GM23338 (cell line): ENCODE results near the gene ZNF225. TPM values are rescaled to one million over a fixed set of nuclear protein-coding genes. Genes with fewer than 3 reads are reported as not detected.
"Not testable (repeated sequence)": the region's sequence is repeated elsewhere in the genome, so short reads cannot be mapped to it uniquely, and the experiment has no call there.

Experiments used
- ATAC-seq: fragments of 200-7000 bp; cut with Tn5 transposase; 3 replicates; pipeline ENCODE4 v1.9.1; 2020
- DNase-seq: peaks from one replicate; pipeline ENCODE4 v3.0.0-alpha.2; 2015; ENCODE audit warnings: low spot score
- H2AFZ ChIP-seq: fragments of 200-600 bp; sonication (generic); 2 replicates; pipeline ENCODE4 v1.8.0; 2016; ENCODE audit warnings: antibody characterized with exemption, mild to moderate bottlenecking, moderate library complexity
- H3F3A ChIP-seq: fragments of 200-600 bp; sonication (generic); replicated peaks from 2 replicates; pipeline ENCODE4 v1.8.0; 2017; ENCODE audit warnings: antibody characterized with exemption, mixed run types, low read depth
- H3K27ac ChIP-seq: fragments of 200-600 bp; sonication (generic); 2 replicates; pipeline ENCODE4 v1.6.1; 2016; ENCODE audit warnings: low read depth
- H3K27me3 ChIP-seq: fragments of 200-600 bp; sonication (generic); 2 replicates; pipeline ENCODE4 v1.8.0; 2016; ENCODE audit warnings: mild to moderate bottlenecking, mixed run types, moderate library complexity; ENCODE audit not compliant: insufficient read depth
- H3K36me3 ChIP-seq: fragments of 200-600 bp; sonication (generic); 2 replicates; pipeline ENCODE4 v1.8.0; 2016; ENCODE audit warnings: mild to moderate bottlenecking; ENCODE audit not compliant: insufficient read depth
- H3K4me1 ChIP-seq: fragments of 200-600 bp; sonication (generic); 2 replicates; pipeline ENCODE4 v1.8.0; 2016; ENCODE audit warnings: mild to moderate bottlenecking, moderate library complexity; ENCODE audit not compliant: insufficient read depth
- H3K4me2 ChIP-seq: fragments of 200-600 bp; sonication (generic); 2 replicates; pipeline ENCODE4 v1.7.1; 2017; ENCODE audit warnings: mixed run types
- H3K4me3 ChIP-seq: fragments of 200-600 bp; sonication (generic); 2 replicates; pipeline ENCODE4 v1.6.1; 2016; ENCODE audit warnings: mixed run types
- H3K79me2 ChIP-seq: fragments of 200-600 bp; sonication (generic); replicated peaks from 2 replicates; pipeline ENCODE4 v1.8.0; 2017; ENCODE audit warnings: mild to moderate bottlenecking; ENCODE audit not compliant: insufficient read depth
- H3K9me2 ChIP-seq: fragments of 200-600 bp; sonication (generic); 2 replicates; pipeline ENCODE4 v1.8.0; 2017; ENCODE audit not compliant: insufficient read depth
- H4K20me1 ChIP-seq: fragments of 200-600 bp; sonication (generic); replicated peaks from 2 replicates; pipeline ENCODE4 v1.8.0; 2017; ENCODE audit warnings: mild to moderate bottlenecking; ENCODE audit not compliant: insufficient read depth
- H3K27ac Mint-ChIP-seq: 2 replicates; pipeline ENCODE4 v1.8.0; 2020; ENCODE audit warnings: inconsistent platforms, mild to moderate bottlenecking, moderate library complexity, mixed read lengths
- H3K27me3 Mint-ChIP-seq: 3 replicates; pipeline ENCODE4 v1.8.0; 2022; ENCODE audit warnings: low read depth, mild to moderate bottlenecking, moderate library complexity, mixed read lengths, inconsistent platforms; ENCODE audit not compliant: insufficient read depth, poor library complexity
- H3K36me3 Mint-ChIP-seq: 3 replicates; pipeline ENCODE4 v1.8.0; 2021; ENCODE audit warnings: low read depth, mild to moderate bottlenecking, inconsistent platforms, moderate library complexity, mixed read lengths
- H3K4me1 Mint-ChIP-seq: 3 replicates; pipeline ENCODE4 v1.8.0; 2020; ENCODE audit warnings: mild to moderate bottlenecking, inconsistent platforms, mixed read lengths
- H3K4me3 Mint-ChIP-seq: 3 replicates; pipeline ENCODE4 v1.8.0; 2021; ENCODE audit warnings: moderate library complexity, mild to moderate bottlenecking, inconsistent platforms, mixed read lengths
- H3K9me3 Mint-ChIP-seq: 3 replicates; pipeline ENCODE4 v1.8.0; 2020; ENCODE audit warnings: moderate library complexity, mild to moderate bottlenecking, inconsistent platforms, mixed read lengths
- CREB1 ChIP-seq: fragments of 250-450 bp; sonication (Bioruptor Pico); IDR thresholded peaks from 2 replicates; pipeline ENCODE4 v1.5.0; 2020; ENCODE audit warnings: low read depth, mild to moderate bottlenecking, moderate library complexity
- ETS1 ChIP-seq: IDR thresholded peaks from 2 replicates; pipeline ENCODE4 v1.6.1; 2016; ENCODE audit warnings: antibody characterized with exemption
- JUNB ChIP-seq: IDR thresholded peaks from one replicate; pipeline ENCODE4 v1.6.1; 2016; ENCODE audit warnings: antibody characterized with exemption; ENCODE audit not compliant: unreplicated experiment
- POLR2AphosphoS5 ChIP-seq: IDR thresholded peaks from 2 replicates; pipeline ENCODE4 v1.6.1; 2016; ENCODE audit warnings: antibody characterized with exemption, low read depth
- STAT1 ChIP-seq: IDR thresholded peaks from one replicate; pipeline ENCODE4 v1.6.1; 2016; ENCODE audit warnings: antibody characterized with exemption; ENCODE audit not compliant: unreplicated experiment
- ZNF462 ChIP-seq: fragments of 250-450 bp; sonication (Bioruptor Pico); IDR thresholded peaks from 2 replicates; pipeline ENCODE4 v1.5.0; 2020; ENCODE audit warnings: mild to moderate bottlenecking, moderate library complexity
- polyA plus RNA-seq: library from polyadenylated mRNA; unstranded; fragments of >200 nt; fragmentation: Nextera tagmentation; extraction: Ambion mirVana; gene quantifications from 2 replicates; pipeline ENCODE4 v1.2.1, GENCODE V29; 2016
- total RNA-seq: library from RNA; depleted of rRNA; stranded (reverse); fragments of >200 nt; shearing (Covaris generic); gene quantifications from 2 replicates; pipeline ENCODE4 v1.2.3, GENCODE V29; 2014

Gene ZNF225
- total and polyA plus RNA-seq, 2 experiments from 2014 or later: 1.8 to 4.8 TPM

GRCh38 chr19:44164327-44164672 lies 51.1 kb downstream of the ZNF225 start (continued):
- TF ChIP-seq ZNF462 (CRISPR knock-in tag) (no peak), JUNB (no peak), ETS1 (no peak)

GRCh38 chr19:44164673-44165512 lies 51.7 kb downstream of the ZNF225 start, which contains the start of gene ZNF226:
Gene ZNF226 (plus strand): TSS chr19:44165100. CDS start chr19:44170081, 4,981 bp downstream.
- Histone ChIP-seq H3K36me3 (0 out of 2 replicates have a peak, but pooled peaks cover 15% of the 10 kb centered on the region), H3K9me2 (no peaks in the 10 kb centered on the region), H3K79me2 (peaks cover 41% of the 10 kb centered on the region), H3K27me3 (no peaks in the 10 kb centered on the region), H4K20me1 (no peaks in the 10 kb centered on the region), H3K27ac (peak within 1 kb of the TSS; percentile 67), H2AFZ (peak within 1 kb of the TSS; percentile 28), H3F3A (no peaks in the 10 kb centered on the region), H3K4me2 (peak within 1 kb of the TSS; percentile 85), H3K4me3 (peak within 1 kb of the TSS; percentile 62), H3K4me1 (peaks cover 10% of the 10 kb centered on the region)
- DNase-seq (peak; percentile 99), ATAC-seq (peak; percentile 99)
- Mint-ChIP-seq H3K4me1 (peaks cover 7% of the 10 kb centered on the region; the same call in 2 of the 3 replicates), H3K27me3 (peaks cover 3% of the 10 kb centered on the region), H3K27ac (peak within 1 kb of the TSS; percentile 98), H3K9me3 (no peaks in the 10 kb centered on the region; the same call in 2 of the 3 replicates), H3K36me3 (peaks cover 30% of the 10 kb centered on the region), H3K4me3 (peak within 1 kb of the TSS; percentile 99)
- peak; percentile 63 for TF ChIP-seq CREB1
- TF ChIP-seq STAT1: no peak
- peak; percentile 99 for TF ChIP-seq ETS1
- peak; percentile 77 for TF ChIP-seq POLR2AphosphoS5

GRCh38 chr19:44170660-44171059 lies 57.5 kb downstream of the ZNF225 start:
- H3F3A ChIP-seq, ATAC-seq, H3K4me1 ChIP-seq, H3K9me2 ChIP-seq, H3K4me1 Mint-ChIP-seq, H3K27me3 Mint-ChIP-seq, H3K27ac Mint-ChIP-seq, H3K27me3 ChIP-seq, H3K4me2 ChIP-seq, H3K4me3 Mint-ChIP-seq, H4K20me1 ChIP-seq, H2AFZ ChIP-seq, H3K4me3 ChIP-seq, DNase-seq, H3K27ac ChIP-seq: not testable (repeated sequence)
- H3K9me3 Mint-ChIP-seq: peaks cover 15% of the 10 kb centered on the region
- peaks cover 62% of the 10 kb centered on the region for H3K36me3 ChIP-seq
- peaks cover 83% of the 10 kb centered on the region for H3K36me3 Mint-ChIP-seq
- peaks cover 38% of the 10 kb centered on the region for H3K79me2 ChIP-seq
